GM12873 (cell line): ENCODE results near the gene TLR2.

Experiments used
- TF ChIP-seq, protein P1 (sequence below): IDR thresholded peaks from 2 replicates; pipeline ENCODE4 v1.5.1; 2012; ENCODE audit warnings: low read depth, mild to moderate bottlenecking, moderate library complexity, low read length, control low read depth; ENCODE audit not compliant: insufficient read depth; ENCODE audit errors: missing control alignments

Gene TLR2

DNA sequence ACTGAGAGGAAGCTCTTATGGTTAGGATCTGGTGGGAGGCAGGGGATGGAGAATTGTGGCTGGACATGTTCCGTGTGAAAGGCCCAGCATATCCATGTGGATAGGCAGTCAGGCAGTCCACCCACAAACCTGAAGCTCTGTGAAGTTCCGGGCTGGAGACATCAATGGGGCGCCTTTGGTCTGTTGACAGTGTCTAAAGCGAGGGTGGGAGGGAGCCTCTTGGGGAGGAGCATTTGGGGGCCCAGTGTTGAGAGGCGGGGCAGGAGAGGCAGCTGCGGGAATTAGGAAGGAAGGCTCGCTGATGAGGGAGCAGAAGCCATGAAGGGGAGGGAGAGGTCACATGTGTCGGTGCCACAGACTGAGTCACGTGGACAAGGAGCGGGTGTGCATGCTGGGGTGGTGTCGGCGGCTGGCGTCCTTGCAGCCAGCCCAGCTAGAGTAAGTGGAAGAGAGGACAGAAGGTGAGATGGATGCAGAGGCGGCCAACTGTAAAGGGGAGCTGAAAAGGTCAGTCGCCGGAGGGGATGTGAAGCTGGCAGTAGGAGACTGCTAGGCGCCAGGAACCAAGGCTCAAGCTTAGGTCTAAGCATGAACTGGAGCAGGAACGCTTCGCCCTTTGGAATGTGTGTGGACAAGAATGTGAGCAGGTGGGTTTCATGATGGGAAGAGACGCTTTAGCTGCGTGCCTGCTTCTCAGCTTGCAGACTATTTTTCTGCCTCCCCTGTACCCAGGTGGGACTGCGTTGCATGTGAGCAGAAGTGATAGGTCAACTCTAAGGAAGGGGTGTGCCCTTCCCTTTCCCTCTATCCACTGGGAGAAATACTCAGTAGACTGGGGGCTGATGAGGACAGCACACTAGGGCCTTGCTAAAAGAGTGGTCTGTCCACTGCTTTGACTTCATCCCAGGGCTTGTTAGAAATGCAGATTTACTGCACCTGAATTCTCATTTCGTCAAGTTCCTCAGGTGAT lies 44.0 kb upstream of the TLR2 start:
- TF ChIP-seq, protein P1, sequence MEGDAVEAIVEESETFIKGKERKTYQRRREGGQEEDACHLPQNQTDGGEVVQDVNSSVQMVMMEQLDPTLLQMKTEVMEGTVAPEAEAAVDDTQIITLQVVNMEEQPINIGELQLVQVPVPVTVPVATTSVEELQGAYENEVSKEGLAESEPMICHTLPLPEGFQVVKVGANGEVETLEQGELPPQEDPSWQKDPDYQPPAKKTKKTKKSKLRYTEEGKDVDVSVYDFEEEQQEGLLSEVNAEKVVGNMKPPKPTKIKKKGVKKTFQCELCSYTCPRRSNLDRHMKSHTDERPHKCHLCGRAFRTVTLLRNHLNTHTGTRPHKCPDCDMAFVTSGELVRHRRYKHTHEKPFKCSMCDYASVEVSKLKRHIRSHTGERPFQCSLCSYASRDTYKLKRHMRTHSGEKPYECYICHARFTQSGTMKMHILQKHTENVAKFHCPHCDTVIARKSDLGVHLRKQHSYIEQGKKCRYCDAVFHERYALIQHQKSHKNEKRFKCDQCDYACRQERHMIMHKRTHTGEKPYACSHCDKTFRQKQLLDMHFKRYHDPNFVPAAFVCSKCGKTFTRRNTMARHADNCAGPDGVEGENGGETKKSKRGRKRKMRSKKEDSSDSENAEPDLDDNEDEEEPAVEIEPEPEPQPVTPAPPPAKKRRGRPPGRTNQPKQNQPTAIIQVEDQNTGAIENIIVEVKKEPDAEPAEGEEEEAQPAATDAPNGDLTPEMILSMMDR: no peak

DNA sequence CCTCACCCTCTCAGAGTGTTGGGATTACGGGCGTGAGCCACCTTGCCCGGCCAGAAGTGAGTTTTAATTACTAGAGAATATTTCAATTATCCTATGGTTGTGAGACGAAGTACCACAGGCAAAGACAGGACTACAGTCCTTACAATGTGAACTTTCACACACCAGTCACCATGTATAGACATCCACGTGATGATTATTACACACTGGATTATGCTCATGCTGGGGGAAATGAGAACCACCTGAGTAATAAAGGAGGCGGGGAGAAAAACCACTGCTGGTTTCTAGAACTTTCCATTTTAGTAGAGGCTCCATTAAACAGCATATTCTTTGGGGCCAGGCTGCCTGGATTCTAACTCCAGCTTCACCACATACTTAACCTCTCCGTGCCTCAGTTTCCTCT lies 42.5 kb upstream of the TLR2 start:
- TF ChIP-seq, protein P1: no peak

DNA sequence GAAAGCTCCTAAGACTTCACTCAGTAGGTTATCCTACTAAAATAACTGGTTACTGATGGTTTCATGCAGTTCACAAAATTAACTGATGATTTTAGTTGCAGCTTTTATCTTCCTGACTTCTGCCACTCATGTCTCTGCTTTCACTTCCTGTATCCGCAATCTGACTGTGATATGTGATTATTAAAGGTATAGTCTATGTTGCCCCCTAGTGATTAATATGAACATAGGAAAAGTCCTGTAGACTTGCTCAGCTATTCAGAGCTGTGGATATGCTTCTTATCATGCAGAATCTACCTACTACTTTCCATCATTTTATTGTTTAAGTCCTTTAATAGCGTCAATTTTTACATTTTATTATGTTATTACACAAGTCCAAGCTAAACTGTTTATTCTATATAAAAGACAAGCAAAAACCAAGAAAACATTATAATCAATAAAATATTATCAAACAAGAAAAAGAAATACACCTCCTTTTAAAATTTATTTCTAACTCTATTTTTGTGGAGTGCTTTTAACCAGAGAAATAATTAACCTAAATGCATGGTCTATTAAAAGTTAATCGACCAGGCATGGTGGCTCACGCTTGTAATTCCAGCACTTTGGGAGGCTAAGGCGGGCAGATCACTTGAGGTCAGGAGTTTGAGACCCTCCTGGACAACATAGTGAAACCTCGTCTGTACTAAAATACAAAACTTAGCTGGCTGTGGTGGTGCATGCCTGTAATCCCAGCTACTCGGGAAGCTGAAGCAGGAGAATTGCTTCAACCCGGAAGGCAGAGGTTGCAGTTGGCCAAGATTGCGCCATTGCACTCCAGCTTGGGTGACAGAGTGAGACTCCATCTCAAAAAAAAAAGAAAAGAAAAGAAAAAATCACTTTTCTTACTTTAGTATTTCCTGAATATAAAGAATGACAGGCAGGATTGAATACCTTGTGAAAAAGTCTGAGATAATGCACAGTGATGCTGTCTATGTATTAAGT lies 40.4 kb upstream of the TLR2 start:
- TF ChIP-seq, protein P1: peak; percentile 53

DNA sequence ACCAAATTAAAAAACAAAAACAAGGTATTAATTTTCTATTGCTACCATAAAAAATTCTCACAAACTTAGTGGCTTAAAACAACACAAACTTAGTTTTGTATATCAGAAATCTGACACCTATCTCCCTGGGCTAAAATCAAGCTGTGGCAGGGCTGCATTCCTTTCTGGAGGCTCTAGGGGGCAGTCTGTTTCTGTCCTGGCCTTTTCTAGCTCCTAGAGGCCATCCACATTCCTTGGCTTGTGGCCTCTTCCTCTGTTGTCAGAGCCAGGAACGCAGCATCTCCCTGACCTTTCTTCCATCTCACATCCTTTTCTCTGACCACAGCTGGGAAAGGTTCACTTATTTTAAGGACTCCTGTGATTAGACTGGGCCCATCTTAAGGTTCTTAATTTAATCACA lies 38.9 kb upstream of the TLR2 start:
- TF ChIP-seq, protein P1: peak; percentile 60

DNA sequence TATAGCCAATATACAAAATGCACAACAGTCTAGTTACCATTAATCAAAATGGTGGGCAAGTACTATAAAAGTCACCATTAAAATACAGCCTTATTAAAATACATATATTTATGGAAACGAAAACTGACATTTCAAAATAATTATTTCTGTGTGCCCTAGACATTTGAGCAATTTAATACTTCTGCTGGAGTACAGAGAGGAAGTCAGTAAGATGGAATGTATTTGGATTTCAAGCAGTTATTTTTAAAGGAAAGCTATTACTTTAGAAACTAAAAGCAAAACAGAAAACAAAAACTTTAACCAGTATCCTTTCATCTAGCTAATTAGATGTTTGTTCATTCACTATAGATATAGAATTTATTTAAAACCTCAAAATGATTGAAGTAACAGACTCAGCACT lies 37.8 kb upstream of the TLR2 start:
- TF ChIP-seq, protein P1: no peak

DNA sequence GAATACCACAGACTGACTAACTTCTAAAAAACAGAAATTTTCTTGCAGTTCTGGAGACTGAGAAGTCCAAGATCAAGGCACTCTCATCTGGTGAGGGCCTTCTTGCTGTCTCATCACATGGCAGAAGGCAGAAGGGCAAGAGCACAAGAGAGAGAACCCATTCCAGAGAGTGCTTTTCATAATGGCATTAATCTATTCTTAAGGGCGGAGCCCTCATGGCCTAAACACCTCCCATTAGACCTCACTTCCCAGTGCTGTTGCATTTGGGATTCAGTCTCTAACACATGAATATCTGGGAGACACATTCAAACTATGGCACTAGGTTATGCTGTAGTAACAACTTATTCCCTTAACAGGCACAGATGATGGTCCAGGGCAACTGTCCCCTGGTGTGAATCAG lies 37.1 kb upstream of the TLR2 start:
- TF ChIP-seq, protein P1: no peak

DNA sequence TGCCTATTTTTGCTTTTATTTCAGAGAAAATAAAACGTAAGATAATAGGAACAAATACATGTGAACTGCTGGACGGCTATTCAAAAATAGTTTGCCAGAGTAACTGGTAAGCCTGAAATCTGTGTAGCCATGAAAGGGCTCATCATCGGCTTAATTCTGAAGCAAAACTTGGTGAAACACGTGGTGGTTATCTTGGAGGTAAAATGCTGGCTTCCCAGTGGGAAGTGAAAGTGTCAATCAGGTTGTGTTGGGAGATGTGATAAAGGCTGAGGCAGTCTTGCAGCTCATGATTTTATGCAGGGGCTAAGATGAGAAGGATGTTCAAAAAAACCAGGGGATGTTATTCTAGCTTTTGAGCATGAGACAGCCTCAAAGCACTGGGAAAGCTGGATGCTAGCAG lies 36.1 kb upstream of the TLR2 start:
- TF ChIP-seq, protein P1: no peak
